Osteoblast (primary cell): ENCODE data around the gene HARBI1. TPM values are rescaled to one million over a fixed set of nuclear protein-coding genes. Genes with fewer than 3 reads are reported as not detected.

ENCODE experiments used
- DNase-seq: peaks from one replicate; pipeline ENCODE4 v3.0.0; 2011; ENCODE audit warnings: low spot score, mixed read lengths; ENCODE audit not compliant: insufficient read length; ENCODE audit errors: missing footprints
- H2AFZ ChIP-seq: 2 replicates; pipeline ENCODE4 v1.6.0; 2011; ENCODE audit warnings: mild to moderate bottlenecking, low read length
- H3K27ac ChIP-seq: 2 replicates; pipeline ENCODE4 v1.5.1; 2011; ENCODE audit warnings: mild to moderate bottlenecking, low read depth, low read length, moderate library complexity
- H3K27me3 ChIP-seq: 2 replicates; pipeline ENCODE4 v1.6.0; 2012; ENCODE audit warnings: mild to moderate bottlenecking, control low read depth, inconsistent platforms, low read length, moderate library complexity; ENCODE audit not compliant: insufficient read depth
- H3K36me3 ChIP-seq: 2 replicates; pipeline ENCODE4 v1.5.1; 2011; ENCODE audit warnings: mild to moderate bottlenecking, low read length, control low read depth, moderate library complexity; ENCODE audit not compliant: insufficient read depth
- H3K4me1 ChIP-seq: 2 replicates; pipeline ENCODE4 v1.5.1; 2011; ENCODE audit warnings: mild to moderate bottlenecking, low read length, control low read depth, moderate library complexity; ENCODE audit not compliant: insufficient read depth
- H3K4me2 ChIP-seq: 2 replicates; pipeline ENCODE4 v1.6.0; 2011; ENCODE audit warnings: mild to moderate bottlenecking, low read length; ENCODE audit not compliant: insufficient read depth
- H3K4me3 ChIP-seq: fragments of 200-600 bp; sonication (generic); 3 replicates; pipeline ENCODE4 v1.5.1; 2012; ENCODE audit warnings: mild to moderate bottlenecking, low read length, inconsistent platforms; ENCODE audit not compliant: insufficient read depth
- H3K79me2 ChIP-seq: 2 replicates; pipeline ENCODE4 v1.6.0; 2012; ENCODE audit warnings: mild to moderate bottlenecking, low read length, control low read depth, inconsistent platforms; ENCODE audit not compliant: insufficient read depth
- H3K9me3 ChIP-seq: 2 replicates; pipeline ENCODE4 v1.5.1; 2011; ENCODE audit warnings: low read depth, low read length, control low read depth
- H4K20me1 ChIP-seq: 2 replicates; pipeline ENCODE4 v1.6.0; 2012; ENCODE audit warnings: mild to moderate bottlenecking, low read length, control low read depth; ENCODE audit not compliant: insufficient read depth
- total RNA-seq: library from RNA; depleted of rRNA; stranded (reverse); fragments of >200 nt; gene quantifications from 2 replicates; pipeline ENCODE4 v1.2.3, GENCODE V29; 2012
- TF ChIP-seq, protein P1 (sequence below): IDR thresholded peaks from 2 replicates; pipeline ENCODE4 v1.5.1; 2011; ENCODE audit warnings: mild to moderate bottlenecking, low read depth, low read length, moderate library complexity; ENCODE audit errors: extremely low read depth

Gene HARBI1
- total RNA-seq, 1 donor: 5.8 TPM

DNA sequence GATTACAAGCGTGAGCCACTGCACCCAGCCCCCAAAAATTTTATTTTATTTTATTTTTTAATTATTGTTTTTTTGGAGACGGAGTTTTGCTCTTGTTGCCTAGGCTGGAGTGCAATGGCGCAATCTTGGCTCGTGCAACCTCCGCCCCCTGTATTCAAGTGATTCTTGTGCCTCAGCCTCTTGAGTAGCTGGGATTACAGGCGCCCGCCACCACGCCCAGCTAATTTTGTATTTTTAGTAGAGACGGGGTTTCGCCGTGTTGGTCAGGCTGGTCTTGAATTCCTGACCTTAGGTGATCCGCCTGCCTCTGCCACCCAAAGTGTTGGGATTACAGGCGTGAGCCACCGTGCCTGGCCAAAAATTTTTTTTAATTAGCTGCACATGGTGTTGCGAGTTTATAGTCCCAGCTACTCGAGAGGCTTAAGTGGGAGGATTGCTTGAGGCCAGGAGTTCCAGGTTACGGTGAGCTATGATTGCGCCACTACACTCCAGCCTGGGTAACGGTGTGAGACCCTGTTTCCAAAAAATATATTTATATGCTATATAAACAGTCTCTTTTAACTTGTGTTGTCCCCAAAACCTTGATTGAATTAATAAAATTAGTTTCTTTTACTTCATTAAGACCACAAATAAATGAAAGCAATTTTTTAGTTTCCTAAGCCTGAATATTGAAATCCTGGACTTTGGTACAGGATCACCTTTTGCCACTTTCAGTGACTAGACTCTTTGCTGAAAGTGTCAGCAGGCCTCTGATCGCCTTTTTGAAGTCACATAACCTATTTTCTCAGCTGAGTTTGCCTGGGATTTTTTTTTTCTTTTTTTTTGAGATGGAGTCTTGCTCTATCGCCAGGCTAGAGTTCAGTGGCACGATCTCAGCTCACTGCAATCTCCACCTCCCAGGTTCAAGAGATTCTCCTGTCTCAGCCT, 16.5 kb upstream of the HARBI1 start:
- Histone ChIP-seq H3K9me3 (no peaks in the 10 kb centered on the region), H4K20me1 (peaks cover 4% of the 10 kb centered on the region), H3K27ac (no peak overlapping the region), H2AFZ (no peak overlapping the region), H3K79me2 (peaks cover 5% of the 10 kb centered on the region), H3K4me3 (no peak overlapping the region), H3K4me1 (no peaks in the 10 kb centered on the region), H3K4me2 (no peak overlapping the region), H3K36me3 (peaks cover 22% of the 10 kb centered on the region), H3K27me3 (no peaks in the 10 kb centered on the region)
- TF ChIP-seq, protein P1, sequence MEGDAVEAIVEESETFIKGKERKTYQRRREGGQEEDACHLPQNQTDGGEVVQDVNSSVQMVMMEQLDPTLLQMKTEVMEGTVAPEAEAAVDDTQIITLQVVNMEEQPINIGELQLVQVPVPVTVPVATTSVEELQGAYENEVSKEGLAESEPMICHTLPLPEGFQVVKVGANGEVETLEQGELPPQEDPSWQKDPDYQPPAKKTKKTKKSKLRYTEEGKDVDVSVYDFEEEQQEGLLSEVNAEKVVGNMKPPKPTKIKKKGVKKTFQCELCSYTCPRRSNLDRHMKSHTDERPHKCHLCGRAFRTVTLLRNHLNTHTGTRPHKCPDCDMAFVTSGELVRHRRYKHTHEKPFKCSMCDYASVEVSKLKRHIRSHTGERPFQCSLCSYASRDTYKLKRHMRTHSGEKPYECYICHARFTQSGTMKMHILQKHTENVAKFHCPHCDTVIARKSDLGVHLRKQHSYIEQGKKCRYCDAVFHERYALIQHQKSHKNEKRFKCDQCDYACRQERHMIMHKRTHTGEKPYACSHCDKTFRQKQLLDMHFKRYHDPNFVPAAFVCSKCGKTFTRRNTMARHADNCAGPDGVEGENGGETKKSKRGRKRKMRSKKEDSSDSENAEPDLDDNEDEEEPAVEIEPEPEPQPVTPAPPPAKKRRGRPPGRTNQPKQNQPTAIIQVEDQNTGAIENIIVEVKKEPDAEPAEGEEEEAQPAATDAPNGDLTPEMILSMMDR: no peak
- DNase-seq: no peak

DNA sequence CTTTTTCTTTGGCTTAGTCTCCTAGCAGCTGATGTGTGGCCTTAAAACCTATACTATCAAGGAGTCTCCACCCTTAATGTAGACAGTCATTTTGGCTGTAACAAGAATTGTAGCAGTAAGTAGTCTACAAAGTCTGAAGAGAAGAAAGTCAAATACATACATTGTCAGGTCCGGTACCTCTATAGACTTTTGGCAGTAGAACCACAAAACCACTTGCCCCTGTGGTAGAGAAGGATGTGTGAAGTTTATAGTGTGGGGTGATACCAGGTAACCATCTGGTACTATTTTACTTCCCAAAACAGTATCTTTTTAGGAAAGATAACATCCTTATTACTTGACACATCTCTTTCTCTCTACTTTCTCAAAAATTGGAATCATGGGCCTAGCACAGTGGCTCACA, 15.5 kb upstream of the HARBI1 start:
- TF ChIP-seq, protein P1: no peak
- H3K9me3 ChIP-seq: no peaks in the 10 kb centered on the region
- no peaks in the 10 kb centered on the region for H3K27me3 ChIP-seq
- no peaks in the 10 kb centered on the region for H3K4me1 ChIP-seq
- H3K36me3 ChIP-seq: peaks cover 22% of the 10 kb centered on the region
- H3K4me2 ChIP-seq: no peak overlapping the region
- H3K79me2 ChIP-seq: peaks cover 7% of the 10 kb centered on the region
- no peak for DNase-seq
- H4K20me1 ChIP-seq: peaks cover 4% of the 10 kb centered on the region
- H2AFZ ChIP-seq: no peak overlapping the region
- H3K27ac ChIP-seq: no peak overlapping the region
- no peak overlapping the region for H3K4me3 ChIP-seq

DNA sequence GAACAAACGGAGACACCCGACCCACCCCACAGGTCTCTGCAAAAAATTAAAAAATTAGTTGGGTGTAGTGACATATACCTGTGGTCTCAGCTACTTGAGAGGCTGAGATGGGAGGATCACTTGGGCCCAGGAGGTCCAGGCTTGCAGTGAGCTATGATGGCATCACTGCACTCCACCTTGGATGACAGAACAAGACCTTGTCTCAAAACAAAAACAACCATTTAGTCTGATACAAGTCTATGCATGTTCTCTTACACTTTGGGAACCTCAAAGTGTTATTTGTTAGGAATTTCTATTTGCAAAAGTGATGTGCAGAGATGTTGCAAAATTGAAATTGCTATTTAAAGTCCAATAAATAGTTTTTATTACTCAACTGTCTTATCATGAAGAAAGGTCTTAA, 14.6 kb upstream of the HARBI1 start:
- Histone ChIP-seq H3K36me3 (peaks cover 22% of the 10 kb centered on the region), H3K79me2 (peaks cover 5% of the 10 kb centered on the region), H3K4me1 (no peaks in the 10 kb centered on the region), H3K27ac (no peak overlapping the region), H2AFZ (no peak overlapping the region), H4K20me1 (peaks cover 2% of the 10 kb centered on the region), H3K4me2 (no peak overlapping the region), H3K4me3 (no peak overlapping the region), H3K9me3 (no peaks in the 10 kb centered on the region), H3K27me3 (no peaks in the 10 kb centered on the region)
- TF ChIP-seq, protein P1: no peak
- no peak for DNase-seq

DNA sequence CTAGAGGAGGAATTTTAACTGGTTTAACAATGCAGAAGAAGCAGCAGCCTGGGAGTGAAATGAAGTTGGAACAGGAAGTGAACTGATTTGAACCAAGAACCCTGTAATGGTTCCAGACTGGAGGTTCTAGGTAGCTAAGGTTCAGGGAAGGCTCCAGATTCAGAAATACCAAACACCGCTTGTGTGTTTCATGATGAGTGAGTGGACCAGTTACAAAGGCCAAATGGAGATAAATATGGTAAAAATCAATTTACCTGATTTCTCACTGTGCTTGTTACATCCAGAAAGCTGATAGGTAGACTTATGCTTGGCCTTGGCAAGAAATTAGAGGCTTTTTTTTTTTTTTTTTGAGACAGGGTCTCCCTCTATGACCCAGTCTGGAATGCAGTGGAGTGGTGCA, 13.2 kb upstream of the HARBI1 start:
- H3K9me3 ChIP-seq: no peaks in the 10 kb centered on the region
- H3K27me3 ChIP-seq: no peaks in the 10 kb centered on the region
- no peak overlapping the region for H3K27ac ChIP-seq
- H3K79me2 ChIP-seq: peaks cover 14% of the 10 kb centered on the region
- no peaks in the 10 kb centered on the region for H4K20me1 ChIP-seq
- no peaks in the 10 kb centered on the region for H3K4me1 ChIP-seq
- H2AFZ ChIP-seq: no peak overlapping the region
- H3K4me2 ChIP-seq: no peak overlapping the region
- H3K36me3 ChIP-seq: peaks cover 28% of the 10 kb centered on the region
- TF ChIP-seq, protein P1: no peak
- no peak for DNase-seq
- no peak overlapping the region for H3K4me3 ChIP-seq
